Thoracic aorta (tissue), 2 donors: ENCODE measurements around the gene TTLL5. TPM values are rescaled to one million over a fixed set of nuclear protein-coding genes. Genes with fewer than 3 reads are reported as not detected.

ENCODE experiments used
- ATAC-seq: fragments of 150-250 bp; one replicate; pipeline ENCODE4 v1.8.0; 2017; ENCODE audit warnings: low read depth; ENCODE audit not compliant: insufficient number of reproducible peaks, low FRiP score
- DNase-seq: peaks from one replicate; pipeline ENCODE4 v3.0.0-alpha.2; 2020; ENCODE audit warnings: low spot score
- H3K27ac ChIP-seq, 2 donors: fragments of 200-600 bp; sonication (generic); 1 replicate in 1 of 2; 2 replicates in 1 of 2; pipeline ENCODE4 v1.5.1; 2016; ENCODE audit warnings: mild to moderate bottlenecking in 2 of 2, moderate library complexity in 2 of 2
- H3K27me3 ChIP-seq: fragments of 200-600 bp; sonication (generic); replicated peaks from 2 replicates; pipeline ENCODE4 v1.6.0; 2016; ENCODE audit warnings: mild to moderate bottlenecking; ENCODE audit not compliant: insufficient read depth
- H3K36me3 ChIP-seq: fragments of 200-600 bp; sonication (generic); one replicate; pipeline ENCODE4 v1.5.1; 2016
- H3K4me1 ChIP-seq, 2 donors: fragments of 200-600 bp; sonication (generic); 1 replicate in 1 of 2; 2 replicates in 1 of 2; pipeline versions ENCODE4 v1.5.1 to v1.6.0; 2016; ENCODE audit warnings: low read depth in 2 of 2, mild to moderate bottlenecking in 1 of 2; ENCODE audit not compliant: control insufficient read depth in 1 of 2
- H3K4me3 ChIP-seq: fragments of 200-600 bp; sonication (generic); 2 replicates; pipeline ENCODE4 v1.5.1; 2016; ENCODE audit warnings: mild to moderate bottlenecking
- H3K9me3 ChIP-seq: fragments of 200-600 bp; sonication (generic); 2 replicates; pipeline ENCODE4 v1.5.1; 2016
- CTCF ChIP-seq: fragments of 200-600 bp; sonication (generic); IDR thresholded peaks from one replicate; pipeline ENCODE4 v1.5.1; 2019; ENCODE audit warnings: antibody characterized with exemption
- total RNA-seq, 2 donors: library from RNA; depleted of rRNA; stranded (reverse); fragments of >200 nt; gene quantifications; one replicate each; pipeline versions ENCODE4 v1.1.0 to v1.2.3, GENCODE V29; 2016

Gene TTLL5
- total RNA-seq, 2 donors from 2014 or later: 34.7 to 47.9 TPM

GRCh38 chr14:75848167-75848913 lies 187.3 kb downstream of the TTLL5 start:
- no peaks in the 10 kb centered on the region for H3K36me3 ChIP-seq
- no peaks in the 10 kb centered on the region for H3K27me3 ChIP-seq
- H3K27ac ChIP-seq: peak overlapping the region; percentile 6 to 51
- TF ChIP-seq CTCF: no peak
- H3K4me1 ChIP-seq: peaks cover 6 to 24% of the 10 kb centered on the region in 2 donors
- H3K4me3 ChIP-seq: no peak overlapping the region
- H3K9me3 ChIP-seq: no peaks in the 10 kb centered on the region
- DNase-seq: no peak
- no peak for ATAC-seq

GRCh38 chr14:75849300-75849895 lies 188.4 kb downstream of the TTLL5 start:
- Histone ChIP-seq H3K36me3 (no peaks in the 10 kb centered on the region), H3K4me3 (no peak overlapping the region), H3K27me3 (no peaks in the 10 kb centered on the region), H3K27ac (no peak overlapping the region), H3K9me3 (no peaks in the 10 kb centered on the region), H3K4me1 (peaks cover 6 to 22% of the 10 kb centered on the region in 2 donors)
- no peak for DNase-seq
- ATAC-seq: no peak
- TF ChIP-seq CTCF: no peak

- no peak overlapping the region for H3K4me3 ChIP-seq
- ATAC-seq (no peak), DNase-seq (no peak)
- peaks cover 3 to 22% of the 10 kb centered on the region in 2 donors for H3K4me1 ChIP-seq
- H3K36me3 ChIP-seq: no peaks in the 10 kb centered on the region
- TF ChIP-seq CTCF: no peak
- H3K27me3 ChIP-seq: no peaks in the 10 kb centered on the region
- no peaks in the 10 kb centered on the region for H3K9me3 ChIP-seq
- H3K27ac ChIP-seq: no peak overlapping the region
These were observed 190.5 kb downstream of the TTLL5 start for GRCh38 chr14:75851574-75851866.

GRCh38 chr14:75854111-75854799 lies 193.2 kb downstream of the TTLL5 start:
- no peaks in the 10 kb centered on the region for H3K36me3 ChIP-seq
- no peak for TF ChIP-seq CTCF
- ATAC-seq (no peak), DNase-seq (no peak)
- no peak overlapping the region for H3K4me3 ChIP-seq
- no peaks in the 10 kb centered on the region for H3K9me3 ChIP-seq
- peaks cover 0 to 4% of the 10 kb centered on the region in 2 donors for H3K4me1 ChIP-seq
- H3K27me3 ChIP-seq: no peaks in the 10 kb centered on the region
- no peak overlapping the region for H3K27ac ChIP-seq

- H3K4me3 ChIP-seq: no peak overlapping the region
- H3K27me3 ChIP-seq: no peaks in the 10 kb centered on the region
- ATAC-seq: no peak
- DNase-seq: no peak
- H3K4me1 ChIP-seq: peaks cover 8 to 14% of the 10 kb centered on the region in 2 donors
- H3K36me3 ChIP-seq: no peaks in the 10 kb centered on the region
- H3K9me3 ChIP-seq: no peaks in the 10 kb centered on the region
- no peak overlapping the region for H3K27ac ChIP-seq
- no peak for TF ChIP-seq CTCF
These were observed 196.2 kb downstream of the TTLL5 start for GRCh38 chr14:75857199-75857598.
